ENCODE data around the gene DNAJB4. TPM values are rescaled to one million over a fixed set of nuclear protein-coding genes. Genes with fewer than 3 reads are reported as not detected.

The DNAJB4 gene
- total RNA-seq, 1 donor from 2014 or later = 40.6 TPM

- H3K9me3 ChIP-seq (ENCODE audit: low read depth) = no peaks in the 10 kb centered on the region
- no peak for DNase-seq (ENCODE audit: low spot score)
- no peaks in the 10 kb centered on the region for H3K27me3 ChIP-seq
- no peak overlapping the region for H2AFZ ChIP-seq (replicated peaks)
- Mint-ChIP-seq H3K9me3 (no peaks in the 10 kb centered on the region), H3K27me3 (ENCODE audit: insufficient read depth, low read depth) (peaks cover 6% of the 10 kb centered on the region), H3K36me3 (no peaks in the 10 kb centered on the region), H3K4me3 (no peak overlapping the region), H3K27ac (no peak overlapping the region), H3K4me1 (no peaks in the 10 kb centered on the region)
- H3K4me2 ChIP-seq = no peak overlapping the region
- no peaks in the 10 kb centered on the region for H4K20me1 ChIP-seq (ENCODE audit: low read depth)
- no peak for TF ChIP-seq EZH2 (IDR thresholded peaks at IDR 0.05)
- TF ChIP-seq, protein P1, sequence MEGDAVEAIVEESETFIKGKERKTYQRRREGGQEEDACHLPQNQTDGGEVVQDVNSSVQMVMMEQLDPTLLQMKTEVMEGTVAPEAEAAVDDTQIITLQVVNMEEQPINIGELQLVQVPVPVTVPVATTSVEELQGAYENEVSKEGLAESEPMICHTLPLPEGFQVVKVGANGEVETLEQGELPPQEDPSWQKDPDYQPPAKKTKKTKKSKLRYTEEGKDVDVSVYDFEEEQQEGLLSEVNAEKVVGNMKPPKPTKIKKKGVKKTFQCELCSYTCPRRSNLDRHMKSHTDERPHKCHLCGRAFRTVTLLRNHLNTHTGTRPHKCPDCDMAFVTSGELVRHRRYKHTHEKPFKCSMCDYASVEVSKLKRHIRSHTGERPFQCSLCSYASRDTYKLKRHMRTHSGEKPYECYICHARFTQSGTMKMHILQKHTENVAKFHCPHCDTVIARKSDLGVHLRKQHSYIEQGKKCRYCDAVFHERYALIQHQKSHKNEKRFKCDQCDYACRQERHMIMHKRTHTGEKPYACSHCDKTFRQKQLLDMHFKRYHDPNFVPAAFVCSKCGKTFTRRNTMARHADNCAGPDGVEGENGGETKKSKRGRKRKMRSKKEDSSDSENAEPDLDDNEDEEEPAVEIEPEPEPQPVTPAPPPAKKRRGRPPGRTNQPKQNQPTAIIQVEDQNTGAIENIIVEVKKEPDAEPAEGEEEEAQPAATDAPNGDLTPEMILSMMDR (IDR thresholded peaks at IDR 0.05) = no peak
- TF ChIP-seq EZH2phosphoT487 (IDR thresholded peaks at IDR 0.05) = no peak
- H3K36me3 ChIP-seq = no peaks in the 10 kb centered on the region
- no peak overlapping the region for H3K4me3 ChIP-seq
- H3K4me1 ChIP-seq = no peaks in the 10 kb centered on the region
- H3K9ac ChIP-seq = no peak overlapping the region
- H3F3A ChIP-seq (ENCODE audit: low read depth) = no peaks in the 10 kb centered on the region
- H3K79me2 ChIP-seq (ENCODE audit: low read depth) = no peaks in the 10 kb centered on the region
- H3K27ac ChIP-seq = no peak overlapping the region
These were observed 50.9 kb downstream of the DNAJB4 start for GRCh38 chr1:78055565-78056132.

DNA sequence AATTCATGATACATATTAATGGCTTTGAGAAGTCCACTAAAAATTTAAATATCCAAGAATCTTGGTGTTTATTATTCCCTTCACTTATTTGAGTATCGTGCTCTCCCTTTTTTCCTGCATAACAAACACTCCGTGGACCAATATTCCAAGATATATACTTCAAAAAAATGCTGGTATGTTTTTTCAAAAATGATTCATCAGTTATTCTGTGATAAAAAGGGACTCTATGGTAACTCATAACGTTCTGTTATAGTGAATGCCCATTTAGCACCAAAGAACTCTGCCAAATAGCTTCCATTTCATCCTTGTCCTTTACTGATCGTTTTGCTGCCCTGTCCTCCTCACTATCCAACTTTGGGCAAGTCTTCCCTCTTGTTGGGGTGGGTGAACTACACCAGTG, 53.9 kb downstream of the DNAJB4 start:
- TF ChIP-seq EZH2phosphoT487 (IDR thresholded peaks at IDR 0.05) (no peak), EZH2 (IDR thresholded peaks at IDR 0.05) (no peak)
- TF ChIP-seq, protein P1 (IDR thresholded peaks at IDR 0.05) = no peak
- H3K4me3 ChIP-seq = no peak overlapping the region
- no peak for DNase-seq (ENCODE audit: low spot score)
- no peaks in the 10 kb centered on the region for H3F3A ChIP-seq (ENCODE audit: low read depth)
- H3K9ac ChIP-seq = no peak overlapping the region
- H3K36me3 Mint-ChIP-seq = no peaks in the 10 kb centered on the region
- H3K4me1 ChIP-seq = no peaks in the 10 kb centered on the region
- no peak overlapping the region for H3K4me3 Mint-ChIP-seq
- H3K27ac ChIP-seq = no peak overlapping the region
- no peaks in the 10 kb centered on the region for H3K79me2 ChIP-seq (ENCODE audit: low read depth)
- H3K4me2 ChIP-seq = no peak overlapping the region
- H2AFZ ChIP-seq (replicated peaks) = no peak overlapping the region
- H3K27me3 ChIP-seq = no peaks in the 10 kb centered on the region
- no peaks in the 10 kb centered on the region for H3K9me3 ChIP-seq (ENCODE audit: low read depth)
- no peaks in the 10 kb centered on the region for H3K9me3 Mint-ChIP-seq
- no peaks in the 10 kb centered on the region for H3K36me3 ChIP-seq
- H4K20me1 ChIP-seq (ENCODE audit: low read depth) = no peaks in the 10 kb centered on the region
- no peak overlapping the region for H3K27ac Mint-ChIP-seq
- no peaks in the 10 kb centered on the region for H3K27me3 Mint-ChIP-seq (ENCODE audit: insufficient read depth, low read depth)
- peaks cover 5% of the 10 kb centered on the region for H3K4me1 Mint-ChIP-seq

DNA sequence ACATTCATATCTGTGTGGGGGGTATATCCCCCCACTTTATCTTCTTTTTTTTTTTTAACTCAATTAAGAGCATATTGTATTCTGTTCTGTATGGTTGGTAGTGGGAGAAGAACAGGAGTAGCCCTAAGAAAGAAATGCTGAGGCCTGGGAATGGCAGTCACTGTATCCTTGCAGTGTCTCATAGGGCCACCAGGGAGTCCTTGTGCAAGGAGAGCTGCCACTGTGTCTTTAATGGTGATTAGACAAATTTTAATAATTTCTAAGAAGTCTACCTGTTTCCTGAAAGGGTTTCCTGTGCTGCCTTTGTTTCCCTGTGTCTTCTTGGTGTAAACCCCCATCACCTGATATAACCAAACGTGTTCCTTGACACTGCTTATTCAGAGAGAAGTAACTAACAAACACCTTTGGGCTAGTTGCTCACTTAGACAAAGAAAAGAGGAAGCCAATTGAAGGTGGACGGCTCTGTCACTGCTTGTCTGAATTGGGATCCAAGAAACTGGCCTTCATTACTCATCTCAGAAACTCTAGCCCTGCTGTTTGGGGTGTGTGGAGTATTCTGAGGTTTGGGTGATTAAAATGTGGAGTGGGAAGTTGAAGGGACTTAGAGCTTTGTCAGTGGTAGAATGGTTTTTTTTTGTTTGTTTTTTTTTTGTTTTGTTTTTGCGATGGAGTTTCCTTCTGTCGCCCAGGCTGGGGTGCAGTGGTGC, 56.3 kb downstream of the DNAJB4 start:
- H2AFZ ChIP-seq (replicated peaks) = no peak overlapping the region
- H3K36me3 ChIP-seq = no peaks in the 10 kb centered on the region
- no peak overlapping the region for H3K4me3 Mint-ChIP-seq
- peaks cover 5% of the 10 kb centered on the region for H3K4me1 Mint-ChIP-seq
- no peak overlapping the region for H3K4me3 ChIP-seq
- no peaks in the 10 kb centered on the region for H3K4me1 ChIP-seq
- no peaks in the 10 kb centered on the region for H3K27me3 ChIP-seq
- no peaks in the 10 kb centered on the region for H3K9me3 ChIP-seq (ENCODE audit: low read depth)
- no peaks in the 10 kb centered on the region for H3K36me3 Mint-ChIP-seq
- no peak overlapping the region for H3K4me2 ChIP-seq
- no peaks in the 10 kb centered on the region for H4K20me1 ChIP-seq (ENCODE audit: low read depth)
- no peak overlapping the region for H3K27ac Mint-ChIP-seq
- no peak overlapping the region for H3K27ac ChIP-seq
- H3F3A ChIP-seq (ENCODE audit: low read depth) = no peaks in the 10 kb centered on the region
- H3K27me3 Mint-ChIP-seq (ENCODE audit: insufficient read depth, low read depth) = no peaks in the 10 kb centered on the region
- no peak for DNase-seq (ENCODE audit: low spot score)
- no peak overlapping the region for H3K9ac ChIP-seq
- TF ChIP-seq EZH2 (IDR thresholded peaks at IDR 0.05) (no peak), EZH2phosphoT487 (IDR thresholded peaks at IDR 0.05) (no peak)
- TF ChIP-seq, protein P1 (IDR thresholded peaks at IDR 0.05) = peak; percentile 29
- no peaks in the 10 kb centered on the region for H3K79me2 ChIP-seq (ENCODE audit: low read depth)
- H3K9me3 Mint-ChIP-seq = no peaks in the 10 kb centered on the region
